ENCODE results near the gene ADORA2A.

Gene ADORA2A

DNA sequence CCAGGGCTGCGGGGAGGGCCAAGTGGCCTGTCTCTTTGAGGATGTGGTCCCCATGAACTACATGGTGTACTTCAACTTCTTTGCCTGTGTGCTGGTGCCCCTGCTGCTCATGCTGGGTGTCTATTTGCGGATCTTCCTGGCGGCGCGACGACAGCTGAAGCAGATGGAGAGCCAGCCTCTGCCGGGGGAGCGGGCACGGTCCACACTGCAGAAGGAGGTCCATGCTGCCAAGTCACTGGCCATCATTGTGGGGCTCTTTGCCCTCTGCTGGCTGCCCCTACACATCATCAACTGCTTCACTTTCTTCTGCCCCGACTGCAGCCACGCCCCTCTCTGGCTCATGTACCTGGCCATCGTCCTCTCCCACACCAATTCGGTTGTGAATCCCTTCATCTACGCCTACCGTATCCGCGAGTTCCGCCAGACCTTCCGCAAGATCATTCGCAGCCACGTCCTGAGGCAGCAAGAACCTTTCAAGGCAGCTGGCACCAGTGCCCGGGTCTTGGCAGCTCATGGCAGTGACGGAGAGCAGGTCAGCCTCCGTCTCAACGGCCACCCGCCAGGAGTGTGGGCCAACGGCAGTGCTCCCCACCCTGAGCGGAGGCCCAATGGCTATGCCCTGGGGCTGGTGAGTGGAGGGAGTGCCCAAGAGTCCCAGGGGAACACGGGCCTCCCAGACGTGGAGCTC lies 13.5 kb downstream of the ADORA2A start:
- Histone ChIP-seq H3K27ac (replicated peaks) (peak overlapping the region; percentile 63), H3K27me3 (ENCODE audit: insufficient read depth, poor library complexity, severe bottlenecking) (no peaks in the 10 kb centered on the region), H3K4me3 (replicated peaks; ENCODE audit: insufficient read depth, low read length) (no peak overlapping the region)
- TF ChIP-seq SPI1 (IDR thresholded peaks at IDR 0.05; ENCODE audit: borderline replicate concordance, low read depth): no peak
- TF ChIP-seq, protein P1, sequence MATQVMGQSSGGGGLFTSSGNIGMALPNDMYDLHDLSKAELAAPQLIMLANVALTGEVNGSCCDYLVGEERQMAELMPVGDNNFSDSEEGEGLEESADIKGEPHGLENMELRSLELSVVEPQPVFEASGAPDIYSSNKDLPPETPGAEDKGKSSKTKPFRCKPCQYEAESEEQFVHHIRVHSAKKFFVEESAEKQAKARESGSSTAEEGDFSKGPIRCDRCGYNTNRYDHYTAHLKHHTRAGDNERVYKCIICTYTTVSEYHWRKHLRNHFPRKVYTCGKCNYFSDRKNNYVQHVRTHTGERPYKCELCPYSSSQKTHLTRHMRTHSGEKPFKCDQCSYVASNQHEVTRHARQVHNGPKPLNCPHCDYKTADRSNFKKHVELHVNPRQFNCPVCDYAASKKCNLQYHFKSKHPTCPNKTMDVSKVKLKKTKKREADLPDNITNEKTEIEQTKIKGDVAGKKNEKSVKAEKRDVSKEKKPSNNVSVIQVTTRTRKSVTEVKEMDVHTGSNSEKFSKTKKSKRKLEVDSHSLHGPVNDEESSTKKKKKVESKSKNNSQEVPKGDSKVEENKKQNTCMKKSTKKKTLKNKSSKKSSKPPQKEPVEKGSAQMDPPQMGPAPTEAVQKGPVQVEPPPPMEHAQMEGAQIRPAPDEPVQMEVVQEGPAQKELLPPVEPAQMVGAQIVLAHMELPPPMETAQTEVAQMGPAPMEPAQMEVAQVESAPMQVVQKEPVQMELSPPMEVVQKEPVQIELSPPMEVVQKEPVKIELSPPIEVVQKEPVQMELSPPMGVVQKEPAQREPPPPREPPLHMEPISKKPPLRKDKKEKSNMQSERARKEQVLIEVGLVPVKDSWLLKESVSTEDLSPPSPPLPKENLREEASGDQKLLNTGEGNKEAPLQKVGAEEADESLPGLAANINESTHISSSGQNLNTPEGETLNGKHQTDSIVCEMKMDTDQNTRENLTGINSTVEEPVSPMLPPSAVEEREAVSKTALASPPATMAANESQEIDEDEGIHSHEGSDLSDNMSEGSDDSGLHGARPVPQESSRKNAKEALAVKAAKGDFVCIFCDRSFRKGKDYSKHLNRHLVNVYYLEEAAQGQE (IDR thresholded peaks at IDR 0.05; ENCODE audit: insufficient replicate concordance, low read depth): no peak
- TF ChIP-seq GABPA (IDR thresholded peaks at IDR 0.05; ENCODE audit: low read depth): no peak
- DNase-seq (ENCODE audit: low read depth in 1 of 2, low spot score in 1 of 2): no peak

DNA sequence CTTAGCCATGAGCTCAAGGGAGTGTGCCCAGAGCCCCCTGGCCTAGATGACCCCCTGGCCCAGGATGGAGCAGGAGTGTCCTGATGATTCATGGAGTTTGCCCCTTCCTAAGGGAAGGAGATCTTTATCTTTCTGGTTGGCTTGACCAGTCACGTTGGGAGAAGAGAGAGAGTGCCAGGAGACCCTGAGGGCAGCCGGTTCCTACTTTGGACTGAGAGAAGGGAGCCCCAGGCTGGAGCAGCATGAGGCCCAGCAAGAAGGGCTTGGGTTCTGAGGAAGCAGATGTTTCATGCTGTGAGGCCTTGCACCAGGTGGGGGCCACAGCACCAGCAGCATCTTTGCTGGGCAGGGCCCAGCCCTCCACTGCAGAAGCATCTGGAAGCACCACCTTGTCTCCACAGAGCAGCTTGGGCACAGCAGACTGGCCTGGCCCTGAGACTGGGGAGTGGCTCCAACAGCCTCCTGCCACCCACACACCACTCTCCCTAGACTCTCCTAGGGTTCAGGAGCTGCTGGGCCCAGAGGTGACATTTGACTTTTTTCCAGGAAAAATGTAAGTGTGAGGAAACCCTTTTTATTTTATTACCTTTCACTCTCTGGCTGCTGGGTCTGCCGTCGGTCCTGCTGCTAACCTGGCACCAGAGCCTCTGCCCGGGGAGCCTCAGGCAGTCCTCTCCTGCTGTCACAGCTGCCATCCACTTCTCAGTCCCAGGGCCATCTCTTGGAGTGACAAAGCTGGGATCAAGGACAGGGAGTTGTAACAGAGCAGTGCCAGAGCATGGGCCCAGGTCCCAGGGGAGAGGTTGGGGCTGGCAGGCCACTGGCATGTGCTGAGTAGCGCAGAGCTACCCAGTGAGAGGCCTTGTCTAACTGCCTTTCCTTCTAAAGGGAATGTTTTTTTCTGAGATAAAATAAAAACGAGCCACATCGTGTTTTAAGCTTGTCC lies 14.3 kb downstream of the ADORA2A start:
- no peaks in the 10 kb centered on the region for H3K27me3 ChIP-seq (ENCODE audit: insufficient read depth, poor library complexity, severe bottlenecking)
- peak overlapping the region; percentile 63; the same call in 1 of the 2 replicates for H3K27ac ChIP-seq (replicated peaks)
- TF ChIP-seq, protein P1 (IDR thresholded peaks at IDR 0.05; ENCODE audit: insufficient replicate concordance, low read depth): no peak
- no peak for TF ChIP-seq SPI1 (IDR thresholded peaks at IDR 0.05; ENCODE audit: borderline replicate concordance, low read depth)
- no peak for TF ChIP-seq POLR2AphosphoS5 (IDR thresholded peaks at IDR 0.05; ENCODE audit: low read depth)
- TF ChIP-seq GABPA (IDR thresholded peaks at IDR 0.05; ENCODE audit: low read depth): no peak
- no peak for TF ChIP-seq CTCF (IDR thresholded peaks at IDR 0.05; ENCODE audit: insufficient read depth, low read length)
- H3K4me3 ChIP-seq (replicated peaks; ENCODE audit: insufficient read depth, low read length): no peak overlapping the region
- no peak for DNase-seq (ENCODE audit: low read depth in 1 of 2, low spot score in 1 of 2)

DNA sequence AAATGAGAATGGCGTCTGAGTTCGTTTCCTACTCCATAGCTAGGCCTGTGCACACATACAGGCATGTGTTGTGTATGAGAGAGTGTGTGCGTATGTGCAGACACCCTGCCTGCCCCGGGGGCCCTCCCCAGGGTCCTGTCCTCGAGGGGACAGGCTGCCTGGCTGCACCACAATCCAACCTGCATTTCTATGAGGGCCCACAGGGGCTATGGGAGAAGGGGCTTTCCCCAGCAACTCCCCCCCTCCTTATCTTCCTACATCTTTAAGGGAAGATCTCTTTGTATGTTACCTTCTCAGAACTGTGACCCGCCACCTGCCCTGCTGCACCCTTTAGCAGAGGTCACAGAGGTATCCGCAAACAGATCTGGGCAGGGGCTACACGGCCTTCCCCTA lies 14.9 kb downstream of the ADORA2A start:
- no peak for DNase-seq (ENCODE audit: low read depth in 1 of 2, low spot score in 1 of 2)
- no peak overlapping the region for H3K27ac ChIP-seq (replicated peaks)

More for the DNA sequence above, 14.9 kb downstream of the ADORA2A start:
- TF ChIP-seq CTCF (IDR thresholded peaks at IDR 0.05; ENCODE audit: insufficient read depth, low read length): no peak
- no peak for TF ChIP-seq GABPA (IDR thresholded peaks at IDR 0.05; ENCODE audit: low read depth)
- no peak for TF ChIP-seq SPI1 (IDR thresholded peaks at IDR 0.05; ENCODE audit: borderline replicate concordance, low read depth)
- TF ChIP-seq POLR2AphosphoS5 (IDR thresholded peaks at IDR 0.05; ENCODE audit: low read depth): no peak
- TF ChIP-seq, protein P1 (IDR thresholded peaks at IDR 0.05; ENCODE audit: insufficient replicate concordance, low read depth): no peak
- H3K4me3 ChIP-seq (replicated peaks; ENCODE audit: insufficient read depth, low read length): no peak overlapping the region
- no peaks in the 10 kb centered on the region for H3K27me3 ChIP-seq (ENCODE audit: insufficient read depth, poor library complexity, severe bottlenecking)

Data from HL-60 (cell line).